ENCODE measurements around the gene OR6C65.
"Not testable (repeated sequence)": the region's sequence is repeated elsewhere in the genome, so short reads cannot be mapped to it uniquely, and the experiment has no call there.

The OR6C65 gene

GRCh38 chr12:55400229-55400628 is at the start of gene OR6C65:
TSS of gene OR6C65 (plus strand) at chr12:55400529. CDS start at chr12:55400529, 0 bp downstream.
- no peak for DNase-seq (ENCODE audit: insufficient read length, low spot score)
- no peak for FAIRE-seq

GRCh38 chr12:55355338-55355737 is 45.0 kb upstream of the OR6C65 start:
- FAIRE-seq; DNase-seq (ENCODE audit: insufficient read length, low spot score): not testable (repeated sequence)

- FAIRE-seq (no peak), DNase-seq (ENCODE audit: insufficient read length, low spot score) (no peak)
Measured at GRCh38 chr12:55362675-55363074, 37.7 kb upstream of the OR6C65 start, which contains the start of gene OR6C75. TSS of gene OR6C75 (plus strand) at chr12:55362975. CDS start at chr12:55365111, 2,136 bp downstream.

GRCh38 chr12:55365086-55365485 is 35.2 kb upstream of the OR6C65 start:
- no peak for FAIRE-seq
- no peak for DNase-seq (ENCODE audit: insufficient read length, low spot score)

GRCh38 chr12:55372521-55372920 is 27.8 kb upstream of the OR6C65 start:
- FAIRE-seq (no peak), DNase-seq (ENCODE audit: insufficient read length, low spot score) (no peak)

- FAIRE-seq (no peak), DNase-seq (ENCODE audit: insufficient read length, low spot score) (no peak)
Measured at GRCh38 chr12:55385891-55386290, 14.4 kb upstream of the OR6C65 start.

- FAIRE-seq (no peak), DNase-seq (ENCODE audit: insufficient read length, low spot score) (no peak)
Measured at GRCh38 chr12:55392032-55392795, 8.1 kb upstream of the OR6C65 start.

GRCh38 chr12:55396326-55396725 is 4.0 kb upstream of the OR6C65 start:
- FAIRE-seq (no peak), DNase-seq (ENCODE audit: insufficient read length, low spot score) (no peak)

- no peak for FAIRE-seq
- no peak for DNase-seq (ENCODE audit: insufficient read length, low spot score)
Measured at GRCh38 chr12:55407866-55408265, 7.5 kb downstream of the OR6C65 start.

- FAIRE-seq; DNase-seq (ENCODE audit: insufficient read length, low spot score): not testable (repeated sequence)
Measured at GRCh38 chr12:55409133-55409532, 8.8 kb downstream of the OR6C65 start.

GRCh38 chr12:55412138-55412537 is 11.8 kb downstream of the OR6C65 start:
- DNase-seq (ENCODE audit: insufficient read length, low spot score); FAIRE-seq: not testable (repeated sequence)

GRCh38 chr12:55413498-55414388 is 13.4 kb downstream of the OR6C65 start:
- DNase-seq (ENCODE audit: insufficient read length, low spot score); FAIRE-seq: not testable (repeated sequence)

- not testable (repeated sequence) for DNase-seq (ENCODE audit: insufficient read length, low spot score); FAIRE-seq
Measured at GRCh38 chr12:55414396-55414823, 14.1 kb downstream of the OR6C65 start.

GRCh38 chr12:55414889-55415288 is 14.6 kb downstream of the OR6C65 start:
- FAIRE-seq; DNase-seq (ENCODE audit: insufficient read length, low spot score): not testable (repeated sequence)

- FAIRE-seq (no peak), DNase-seq (ENCODE audit: insufficient read length, low spot score) (no peak)
Measured at GRCh38 chr12:55416961-55417360, 16.6 kb downstream of the OR6C65 start.

- no peak for DNase-seq (ENCODE audit: insufficient read length, low spot score)
- no peak for FAIRE-seq
Measured at GRCh38 chr12:55420307-55420962, 20.1 kb downstream of the OR6C65 start.

- DNase-seq (ENCODE audit: insufficient read length, low spot score) (no peak), FAIRE-seq (no peak)
Measured at GRCh38 chr12:55425954-55426353, 25.6 kb downstream of the OR6C65 start, which contains the start of gene OR6C76. TSS of gene OR6C76 (plus strand) at chr12:55426254. CDS start at chr12:55426254, 0 bp downstream.

- peak; percentile 18 for FAIRE-seq
Measured at GRCh38 chr12:55428331-55429243, 28.3 kb downstream of the OR6C65 start.

GRCh38 chr12:55441233-55441632 is 40.9 kb downstream of the OR6C65 start:
- not testable (repeated sequence) for FAIRE-seq; DNase-seq (ENCODE audit: insufficient read length, low spot score)

More at GRCh38 chr12:55428331-55429243, 28.3 kb downstream of the OR6C65 start:
- no peak for DNase-seq (ENCODE audit: insufficient read length, low spot score)

Data from GM19239 (cell line).